HG03432 (cell line): Measurements from ENCODE around the gene APLN.

Source experiments
- ATAC-seq: cut with Tn5 transposase; IDR thresholded peaks from one replicate; pipeline ENCODE4 v1.9.1; 2021; ENCODE audit warnings: mild to moderate bottlenecking, moderate library complexity; ENCODE audit not compliant: unreplicated experiment

The APLN gene

DNA sequence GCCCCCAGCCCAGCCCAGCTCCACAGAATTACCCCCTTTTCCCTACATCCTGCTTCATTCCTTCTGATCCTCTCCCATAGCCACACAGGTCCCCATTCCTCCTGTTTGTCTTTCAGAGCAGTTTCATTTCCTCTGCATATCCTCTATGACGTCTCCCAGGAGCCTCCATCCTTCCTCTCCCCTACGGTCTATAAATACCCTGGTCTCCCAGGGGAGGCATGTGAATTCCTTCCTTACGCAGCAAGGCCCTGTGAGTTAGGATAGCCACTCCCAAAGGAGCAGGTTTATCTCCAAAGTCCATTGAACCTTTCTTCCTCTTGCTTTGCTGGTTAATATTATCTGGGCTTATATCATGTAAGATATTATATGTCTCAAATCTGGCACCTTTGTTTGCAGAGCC, 8.4 kb upstream of the APLN start:
- ATAC-seq = no peak

DNA sequence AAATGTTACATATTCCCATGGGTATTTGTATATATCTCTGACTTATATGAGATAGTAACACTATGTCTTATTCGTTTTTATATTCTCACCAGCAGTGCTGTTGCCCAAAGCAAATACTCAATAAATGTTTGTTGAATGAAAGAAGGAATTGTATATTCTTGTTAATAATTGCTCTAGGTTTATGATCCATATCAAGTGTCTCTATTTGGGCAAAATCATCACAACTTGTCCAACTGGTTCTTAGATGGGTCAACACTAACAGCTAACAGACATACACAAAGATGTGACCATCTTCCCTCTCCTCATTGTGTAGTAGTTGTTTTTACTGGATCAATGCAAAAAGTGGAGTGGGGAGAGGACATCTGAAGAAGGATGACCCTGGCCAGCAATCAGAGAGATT, 6.6 kb upstream of the APLN start:
- ATAC-seq = no peak

DNA sequence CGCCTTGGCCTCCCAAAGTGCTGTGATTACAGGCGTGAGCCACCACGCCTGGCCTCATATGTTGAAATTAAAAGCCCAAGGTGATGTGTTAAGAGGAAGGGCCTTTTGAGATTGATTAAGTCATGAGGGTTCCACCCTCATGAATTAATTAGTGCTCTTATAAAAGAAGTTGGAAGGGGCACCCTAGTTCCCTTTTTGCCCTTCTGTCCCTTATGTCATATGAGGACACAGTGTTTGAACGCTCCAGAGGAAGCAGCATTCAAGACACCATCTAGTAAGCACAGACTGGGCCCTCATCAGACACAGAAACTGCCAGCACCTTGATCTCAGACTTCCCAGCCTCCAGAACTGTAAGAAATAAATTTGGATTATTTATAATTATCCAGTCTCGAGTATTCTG, 5.1 kb upstream of the APLN start:
- ATAC-seq = no peak

DNA sequence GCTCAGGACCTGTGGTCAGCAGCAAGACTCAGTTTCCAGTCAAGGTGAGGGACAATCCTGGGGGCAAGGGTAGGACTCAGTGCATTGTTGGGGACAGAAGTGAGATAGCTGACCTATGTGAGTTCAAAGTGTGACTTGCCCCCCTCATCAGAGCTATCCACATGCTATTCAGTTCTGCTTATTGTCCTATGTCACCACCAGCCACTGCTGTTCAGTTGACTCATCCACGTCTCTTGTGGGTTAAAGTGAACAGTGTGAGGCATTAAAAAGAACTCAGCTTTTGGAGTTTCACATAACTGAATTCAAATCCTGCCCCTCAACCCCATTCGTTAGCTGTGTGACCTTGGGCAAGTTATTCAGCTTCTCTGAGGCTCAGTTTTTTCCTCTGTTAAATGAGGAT, 4.4 kb upstream of the APLN start:
- ATAC-seq = no peak

DNA sequence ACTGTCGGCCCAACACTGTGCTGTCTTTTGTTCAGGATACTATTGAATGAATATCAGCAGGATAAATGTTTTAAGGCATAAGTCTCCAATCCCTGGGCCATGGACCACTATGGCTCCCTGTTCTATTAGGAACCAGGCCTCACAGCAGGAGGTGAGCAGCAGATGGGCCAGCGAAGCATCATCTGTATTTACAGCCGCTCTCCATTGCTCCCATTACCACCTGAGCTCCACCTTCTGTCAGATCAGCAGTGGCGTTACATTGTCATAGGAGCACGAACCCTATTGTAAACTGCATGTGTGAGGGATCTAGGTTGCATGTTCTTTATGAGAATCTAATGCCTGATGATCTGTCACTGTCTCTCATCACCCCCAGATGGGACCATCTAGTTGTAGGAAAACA, 3.7 kb upstream of the APLN start:
- ATAC-seq = no peak

GRCh38 chrX:129655547-129656249, 942 bp upstream of the APLN start:
- ATAC-seq = no peak

DNA sequence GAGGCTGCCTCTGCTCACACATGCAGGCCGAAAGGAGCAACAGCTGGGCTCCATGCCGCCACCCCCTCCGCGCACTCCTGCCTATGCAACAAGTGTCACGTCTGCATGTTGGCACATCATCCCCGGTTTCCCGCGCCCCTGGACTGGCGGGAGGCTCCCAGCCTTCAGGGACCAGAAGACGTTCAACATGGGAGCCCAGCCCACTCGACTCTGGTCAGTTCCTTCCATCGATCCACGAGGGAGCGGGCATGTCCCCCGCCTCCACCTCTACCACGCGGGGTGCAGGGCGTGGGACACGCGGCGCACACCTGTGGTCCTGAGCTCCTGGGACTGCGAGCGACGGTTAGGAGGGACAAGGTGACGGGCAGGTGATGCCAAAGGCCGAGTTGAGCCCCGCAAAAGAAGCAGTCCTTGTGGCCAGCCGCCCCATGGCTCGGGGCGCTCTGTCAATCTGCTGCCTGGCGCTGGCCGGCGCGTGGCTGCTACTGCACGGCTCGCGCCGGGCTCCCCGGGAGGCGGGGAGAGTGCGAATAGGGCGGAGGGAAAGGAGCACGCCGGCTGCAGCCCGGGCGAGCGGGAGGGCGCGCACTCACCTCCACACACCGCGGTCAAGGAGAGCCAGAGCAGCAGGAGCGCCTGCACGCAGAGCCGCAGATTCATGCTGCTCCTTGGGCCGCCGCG, 645 bp downstream of the APLN start:
- ATAC-seq = peak; percentile 73

DNA sequence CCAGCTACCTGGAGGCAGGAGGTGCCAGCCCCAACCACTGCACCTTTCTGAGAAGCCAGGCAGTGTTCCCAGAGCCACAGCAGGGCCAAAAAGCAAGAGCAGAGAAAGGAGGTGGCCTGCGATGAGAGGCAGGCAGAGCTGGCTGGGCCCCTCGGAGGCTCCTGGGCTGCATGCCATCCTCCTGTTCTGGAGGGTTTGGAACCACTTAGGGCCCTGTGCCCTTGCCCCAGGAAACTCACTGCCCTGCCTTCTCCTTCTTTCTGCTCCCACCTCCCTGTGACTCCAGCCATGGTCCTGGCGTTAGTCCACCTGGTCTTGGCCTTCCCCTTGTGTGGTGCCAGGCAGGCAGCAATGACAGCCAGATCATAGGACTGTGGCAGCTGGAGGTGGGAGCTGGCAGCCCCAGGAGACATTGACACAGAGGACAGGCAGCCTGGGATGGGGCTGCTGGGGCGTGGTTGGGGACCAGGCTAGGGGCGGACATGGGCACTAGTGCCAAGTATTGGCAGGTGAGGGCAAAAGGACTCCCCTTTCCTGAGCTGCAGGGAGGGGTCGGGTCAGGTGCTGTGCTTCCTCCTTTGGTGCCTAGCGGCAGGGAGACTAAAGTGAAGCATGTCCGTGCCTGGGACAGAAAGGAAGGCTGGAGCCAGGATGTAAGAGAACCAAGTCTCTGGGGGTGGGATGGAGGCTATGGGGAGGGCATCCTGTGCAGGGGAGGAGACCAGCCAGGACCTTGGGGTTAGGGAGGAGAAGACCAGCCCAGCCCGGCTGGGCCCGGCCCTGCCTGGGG, 1.4 kb downstream of the APLN start:
- no peak for ATAC-seq

DNA sequence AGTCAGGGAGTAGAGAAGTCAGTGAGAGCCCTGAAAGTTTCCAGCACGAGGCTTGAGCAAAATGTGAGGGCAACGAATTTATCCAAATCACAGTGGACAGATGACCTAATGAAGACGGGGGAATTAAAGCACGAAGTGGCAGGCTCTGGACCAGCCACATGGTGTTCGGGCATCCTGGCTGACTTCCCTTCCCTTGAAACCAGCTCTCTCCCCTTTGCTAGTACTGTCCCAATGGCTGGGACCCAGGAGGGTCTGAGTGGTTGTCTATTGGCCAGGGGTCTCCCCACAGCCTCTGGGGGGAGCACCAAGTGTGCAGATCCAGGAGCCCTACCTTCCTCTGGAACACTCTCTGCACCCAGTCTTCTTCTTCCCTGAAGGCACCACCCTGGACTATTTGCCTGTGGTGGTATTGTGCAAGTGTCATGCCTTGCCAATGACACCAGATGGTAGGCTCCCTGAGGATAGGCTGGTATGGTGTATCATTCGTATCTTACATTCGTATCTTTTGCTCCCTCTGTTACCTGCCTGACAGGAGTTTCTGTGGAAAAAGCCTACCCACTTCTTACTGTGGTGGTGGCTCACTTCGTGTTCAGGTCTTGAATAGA, 2.1 kb downstream of the APLN start:
- ATAC-seq = no peak

DNA sequence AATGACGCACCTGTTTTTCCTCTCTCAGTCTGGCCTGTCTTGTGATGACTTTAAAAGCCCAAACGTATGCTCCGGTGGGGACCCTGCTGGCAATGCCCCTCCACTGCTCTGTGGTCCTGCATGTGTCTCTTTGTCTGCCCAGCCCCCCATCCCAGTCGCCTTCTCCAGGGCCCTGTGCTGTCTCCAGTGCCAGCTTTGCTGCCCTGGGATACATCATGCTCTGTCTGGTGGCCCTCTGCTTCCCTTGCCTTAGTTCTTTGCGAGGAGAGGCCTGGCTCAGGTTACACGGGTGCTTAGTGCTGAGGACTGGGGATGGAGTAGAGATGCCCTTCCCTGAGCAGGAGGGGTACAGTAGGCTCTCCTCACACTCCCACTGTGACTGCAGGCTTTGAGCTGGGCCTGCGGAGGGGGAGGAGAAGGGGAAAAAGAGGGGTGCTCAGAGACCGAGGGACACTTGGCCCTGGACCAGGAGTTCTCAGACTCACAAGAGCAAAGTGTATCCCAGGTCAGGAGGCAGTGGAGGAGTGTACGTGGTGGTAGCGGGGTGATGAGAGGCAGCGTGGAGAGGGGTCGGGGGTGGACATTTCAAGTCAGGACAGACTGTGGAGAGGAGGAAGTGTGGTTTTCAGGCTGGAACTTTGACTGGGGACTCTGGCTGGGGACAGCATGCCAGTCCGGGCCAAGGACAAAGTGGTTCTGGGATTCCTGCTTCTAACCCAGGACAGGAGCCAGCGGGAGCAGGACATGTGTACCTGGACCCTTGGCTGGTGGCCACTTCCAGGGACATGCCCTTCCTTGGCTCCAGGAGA, 2.8 kb downstream of the APLN start:
- no peak for ATAC-seq

GRCh38 chrX:129650821-129651510, 3.8 kb downstream of the APLN start:
- ATAC-seq = no peak

- ATAC-seq = no peak
Observed at GRCh38 chrX:129650183-129650689, 4.5 kb downstream of the APLN start.

DNA sequence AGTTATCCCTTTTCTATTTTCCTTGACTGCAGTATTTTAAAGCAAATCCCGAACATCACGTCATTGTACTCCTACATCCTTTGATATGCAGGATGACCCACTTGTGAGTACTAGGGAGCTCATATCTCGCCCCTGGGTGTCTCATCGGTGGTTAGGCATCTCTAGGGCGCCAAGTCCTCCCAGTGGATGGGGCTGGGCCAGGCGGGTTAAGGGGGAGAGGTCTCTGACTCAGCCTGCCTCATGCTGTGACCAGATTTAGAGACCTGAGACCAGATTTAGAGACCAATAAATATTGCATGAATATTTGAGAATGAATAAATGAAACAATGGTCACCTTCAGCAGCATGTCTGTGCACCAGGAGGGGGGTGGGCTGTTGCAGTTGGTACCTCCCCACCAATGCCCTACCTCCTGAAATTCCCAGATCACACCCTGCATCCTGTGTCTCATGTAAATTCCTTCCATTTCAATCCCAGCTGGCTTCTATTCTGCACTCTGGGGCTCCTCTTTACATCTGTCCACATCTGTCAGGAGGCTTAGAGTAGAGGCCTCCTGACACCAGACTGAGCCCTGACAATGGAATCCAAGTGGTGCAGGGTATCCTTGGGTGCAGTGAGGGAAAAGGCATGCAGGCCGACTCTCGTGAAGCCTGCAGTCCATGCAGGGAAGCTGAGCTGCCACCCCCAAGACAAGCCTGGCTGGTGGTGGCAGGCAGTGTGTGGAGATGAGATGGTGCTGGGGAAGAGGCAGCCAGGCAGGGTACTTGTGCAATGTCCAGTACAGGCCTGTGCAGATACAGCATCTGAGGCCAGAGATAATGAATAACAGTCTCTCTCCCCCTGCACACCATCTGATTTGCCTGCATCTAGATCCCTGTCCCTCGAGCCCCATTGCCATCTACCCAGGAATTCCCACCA, 5.2 kb downstream of the APLN start:
- ATAC-seq = no peak

GRCh38 chrX:129648514-129649267, 6.1 kb downstream of the APLN start:
- ATAC-seq = no peak

DNA sequence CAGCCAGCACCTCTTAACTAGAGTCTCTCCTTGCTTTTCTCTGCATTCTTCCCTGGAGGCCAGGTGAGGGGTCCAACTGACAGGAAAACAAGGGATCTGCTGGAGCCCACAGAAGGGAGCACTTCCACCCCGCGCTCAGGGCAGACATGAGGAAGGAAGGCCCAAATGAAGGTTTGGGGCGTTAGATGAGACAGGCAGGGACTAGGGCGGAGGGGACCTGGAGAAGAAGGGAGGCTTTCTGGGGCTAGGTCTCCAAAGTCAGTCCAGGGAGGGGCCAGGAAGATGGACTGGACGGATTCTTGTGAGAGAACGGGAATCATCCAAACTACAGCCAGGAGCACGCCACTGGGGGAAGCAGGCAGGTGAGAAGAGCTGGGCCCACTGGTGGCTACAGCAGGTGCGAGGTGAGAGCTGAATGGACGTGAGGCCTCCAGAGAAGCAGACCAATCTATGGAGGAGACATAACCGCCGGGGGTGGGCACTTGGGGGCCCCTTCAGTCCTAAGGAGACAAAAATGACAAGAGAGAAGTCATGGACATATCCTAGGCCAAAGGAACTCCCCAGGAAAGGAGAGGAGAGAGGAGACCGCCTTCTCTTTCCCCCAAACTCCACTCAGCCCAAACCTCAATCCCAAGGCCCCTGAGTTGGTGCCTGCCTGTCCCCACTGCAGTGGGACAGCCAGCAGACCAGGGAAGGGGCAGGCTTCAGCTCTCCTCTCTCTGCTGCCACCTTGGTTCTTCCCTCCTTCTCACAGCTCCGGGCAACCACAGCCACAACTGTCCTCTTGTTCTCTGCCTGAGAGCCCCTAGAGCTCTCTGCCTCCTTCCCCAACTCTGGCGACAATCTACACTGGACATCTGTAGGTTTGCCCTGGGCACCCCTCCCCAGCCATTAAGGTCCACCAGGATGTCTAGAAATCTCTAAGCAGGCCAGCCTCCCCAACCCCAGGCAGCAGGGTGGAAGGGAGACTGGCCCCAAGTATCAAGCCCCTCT, 7.0 kb downstream of the APLN start:
- ATAC-seq = no peak

DNA sequence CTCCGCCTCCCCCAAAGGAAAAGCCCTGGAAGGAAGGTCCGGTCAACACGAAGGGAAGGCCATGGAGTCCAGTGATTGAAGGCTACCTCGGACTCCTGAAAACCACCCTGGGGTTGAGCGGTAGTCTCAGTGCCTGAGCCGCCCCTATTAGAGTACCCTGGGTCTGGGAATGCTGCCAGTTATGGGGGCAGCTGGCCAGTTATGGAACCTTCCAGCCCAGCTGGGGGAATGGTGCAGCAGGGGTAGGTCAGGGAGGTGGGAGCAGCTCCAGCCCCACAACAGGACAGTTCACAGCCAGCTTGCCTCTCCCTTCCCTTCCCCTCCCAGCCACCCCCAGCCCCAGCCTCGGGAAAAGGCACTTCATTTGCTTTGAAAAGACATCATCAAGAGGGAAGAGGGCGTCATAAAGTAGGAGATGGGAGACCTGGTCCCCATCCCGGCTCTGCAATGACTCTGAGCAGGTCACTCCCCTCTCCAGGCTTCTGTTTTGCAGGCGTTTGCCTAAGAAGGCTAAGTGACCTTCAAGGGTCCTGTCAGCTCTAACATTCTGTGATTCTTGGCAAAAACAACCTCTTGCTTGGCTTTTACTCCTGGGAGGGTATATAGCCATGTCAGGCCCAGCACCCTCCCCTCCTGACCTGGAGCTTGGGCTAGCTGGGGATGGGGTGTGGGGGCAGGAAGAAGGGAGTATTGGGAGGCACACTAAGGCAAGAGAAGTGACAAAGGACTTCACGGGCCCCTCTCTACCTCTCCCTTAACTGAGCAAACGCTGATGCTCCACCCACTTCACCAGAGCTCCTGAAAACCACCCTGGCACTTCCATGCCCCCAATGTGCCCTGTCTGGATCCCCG, 8.0 kb downstream of the APLN start:
- ATAC-seq = no peak
